HG03045 (cell line): ENCODE data around the gene KIZ.
"Not testable (repeated sequence)": the region's sequence is repeated elsewhere in the genome, so short reads cannot be mapped to it uniquely, and the experiment has no call there.

Experiments used
- ATAC-seq: cut with Tn5 transposase; IDR thresholded peaks from one replicate; pipeline ENCODE4 v1.9.1; 2021; ENCODE audit warnings: mild to moderate bottlenecking, moderate library complexity; ENCODE audit not compliant: unreplicated experiment

The KIZ gene

GRCh38 chr20:21136015-21136732 is 10.3 kb downstream of the KIZ start:
- ATAC-seq: no peak

GRCh38 chr20:21137078-21137477 is 11.2 kb downstream of the KIZ start:
- ATAC-seq: no peak

GRCh38 chr20:21139881-21140566 is 14.1 kb downstream of the KIZ start:
- no peak for ATAC-seq

- no peak for ATAC-seq
These were observed 15.9 kb downstream of the KIZ start for GRCh38 chr20:21141825-21142224.

- no peak for ATAC-seq
These were observed 17.5 kb downstream of the KIZ start for GRCh38 chr20:21143194-21143890.

GRCh38 chr20:21145424-21145823 is 19.5 kb downstream of the KIZ start:
- no peak for ATAC-seq

GRCh38 chr20:21146215-21146614 is 20.3 kb downstream of the KIZ start:
- no peak for ATAC-seq

- ATAC-seq: no peak
These were observed 21.7 kb downstream of the KIZ start for GRCh38 chr20:21147593-21147992.

- ATAC-seq: no peak
These were observed 23.5 kb downstream of the KIZ start for GRCh38 chr20:21149344-21149743.

- no peak for ATAC-seq
These were observed 25.9 kb downstream of the KIZ start for GRCh38 chr20:21151791-21152190.

GRCh38 chr20:21154692-21155091 is 28.8 kb downstream of the KIZ start:
- ATAC-seq: no peak

GRCh38 chr20:21155268-21155667 is 29.4 kb downstream of the KIZ start:
- no peak for ATAC-seq

GRCh38 chr20:21156266-21156665 is 30.4 kb downstream of the KIZ start:
- ATAC-seq: no peak

GRCh38 chr20:21157006-21157405 is 31.1 kb downstream of the KIZ start:
- no peak for ATAC-seq

- no peak for ATAC-seq
These were observed 33.9 kb downstream of the KIZ start for GRCh38 chr20:21159658-21160380.

- ATAC-seq: no peak
These were observed 36.0 kb downstream of the KIZ start for GRCh38 chr20:21161926-21162325.

GRCh38 chr20:21162631-21163030 is 36.7 kb downstream of the KIZ start:
- ATAC-seq: no peak

- ATAC-seq: no peak
These were observed 40.9 kb downstream of the KIZ start for GRCh38 chr20:21166801-21167200.

GRCh38 chr20:21167261-21167660 is 41.4 kb downstream of the KIZ start:
- ATAC-seq: no peak

GRCh38 chr20:21168061-21168460 is 42.2 kb downstream of the KIZ start:
- not testable (repeated sequence) for ATAC-seq

GRCh38 chr20:21172626-21173025 is 46.7 kb downstream of the KIZ start:
- no peak for ATAC-seq
